Fibroblast of upper back skin (primary cell): ENCODE data around the gene GPR183.
"Not testable (repeated sequence)": the region's sequence is repeated elsewhere in the genome, so short reads cannot be mapped to it uniquely, and the experiment has no call there.

ENCODE experiments used
- DNase-seq: peaks from one replicate; pipeline ENCODE4 v3.0.0-alpha.2; 2013

Gene GPR183

DNA sequence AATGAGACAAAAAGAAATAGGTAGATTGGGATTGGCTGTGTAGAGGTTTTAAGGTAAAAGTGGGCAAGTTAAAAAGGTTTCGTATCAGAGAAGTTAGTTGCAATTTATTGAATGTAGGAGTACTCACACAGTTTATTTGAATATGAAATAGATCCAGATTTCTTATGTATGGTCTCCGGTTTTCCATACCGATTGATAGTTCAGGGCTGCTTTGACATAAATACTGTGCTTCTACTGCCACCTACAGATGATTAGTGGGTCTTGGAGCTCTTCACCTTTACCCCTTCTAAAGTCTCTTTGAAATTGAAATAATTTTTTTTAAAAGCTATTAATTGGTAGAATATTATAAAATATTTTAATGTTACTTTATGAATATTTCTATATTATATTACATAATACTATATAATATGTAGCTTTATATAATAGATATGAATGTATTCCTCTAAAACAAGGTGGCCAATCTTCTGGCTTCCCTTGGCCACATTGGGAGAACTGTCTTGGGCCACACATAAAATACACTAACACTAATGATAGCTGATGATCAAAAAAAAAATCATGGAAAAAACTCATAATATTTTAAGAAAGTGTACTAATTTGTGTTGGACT, 41.3 kb downstream of the GPR183 start:
- peak; percentile 64 for DNase-seq

DNA sequence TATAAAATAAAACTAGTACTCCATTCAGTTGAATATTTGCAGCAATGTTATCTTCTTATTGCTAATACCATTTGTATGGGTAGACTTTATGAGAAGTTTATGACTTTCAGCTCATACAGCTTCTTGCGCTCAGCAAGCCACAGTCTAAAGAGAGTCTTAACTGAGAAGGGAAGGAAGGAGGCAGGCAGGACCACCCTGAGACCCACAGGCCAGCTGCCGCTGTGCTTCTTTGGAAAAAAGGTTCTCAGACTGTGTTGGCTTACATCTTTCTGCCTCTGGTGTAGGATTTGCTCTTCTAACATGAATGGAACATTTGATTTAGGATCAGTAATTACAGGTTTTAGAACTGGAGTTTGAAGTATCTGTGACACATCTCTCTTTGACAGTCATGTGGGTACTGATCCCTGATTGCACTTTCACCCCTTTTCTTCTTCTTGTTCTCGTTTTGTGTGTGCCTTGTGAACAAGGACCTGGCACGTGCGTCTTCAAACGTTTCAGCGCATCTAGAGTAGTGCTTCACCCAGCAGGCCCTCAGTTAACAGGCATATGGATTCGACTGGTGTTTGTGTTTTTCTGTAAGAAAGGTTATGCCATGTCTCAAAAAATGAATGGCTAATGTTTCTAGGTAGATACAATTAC, 41.9 kb downstream of the GPR183 start:
- no peak for DNase-seq

DNA sequence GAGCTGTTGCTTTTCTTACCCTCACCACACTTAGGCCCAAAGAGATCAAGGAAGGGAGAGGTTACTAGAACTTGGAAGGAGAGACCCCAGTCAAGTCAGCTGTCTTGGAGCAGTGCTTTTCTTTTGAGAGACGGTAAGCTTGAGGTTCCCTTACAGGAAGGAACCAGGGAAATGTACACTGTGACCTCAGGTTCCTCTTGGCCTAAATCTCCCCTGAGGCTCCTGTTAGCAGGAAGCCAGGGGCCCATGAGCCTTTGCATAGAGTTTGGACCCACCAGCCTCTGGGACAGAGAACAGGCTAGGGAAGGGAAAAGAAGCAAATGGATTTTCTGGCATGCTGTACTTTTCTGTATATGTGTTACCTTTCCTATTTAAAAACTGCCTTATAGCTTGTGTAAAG, 43.1 kb downstream of the GPR183 start:
- DNase-seq = no peak

DNA sequence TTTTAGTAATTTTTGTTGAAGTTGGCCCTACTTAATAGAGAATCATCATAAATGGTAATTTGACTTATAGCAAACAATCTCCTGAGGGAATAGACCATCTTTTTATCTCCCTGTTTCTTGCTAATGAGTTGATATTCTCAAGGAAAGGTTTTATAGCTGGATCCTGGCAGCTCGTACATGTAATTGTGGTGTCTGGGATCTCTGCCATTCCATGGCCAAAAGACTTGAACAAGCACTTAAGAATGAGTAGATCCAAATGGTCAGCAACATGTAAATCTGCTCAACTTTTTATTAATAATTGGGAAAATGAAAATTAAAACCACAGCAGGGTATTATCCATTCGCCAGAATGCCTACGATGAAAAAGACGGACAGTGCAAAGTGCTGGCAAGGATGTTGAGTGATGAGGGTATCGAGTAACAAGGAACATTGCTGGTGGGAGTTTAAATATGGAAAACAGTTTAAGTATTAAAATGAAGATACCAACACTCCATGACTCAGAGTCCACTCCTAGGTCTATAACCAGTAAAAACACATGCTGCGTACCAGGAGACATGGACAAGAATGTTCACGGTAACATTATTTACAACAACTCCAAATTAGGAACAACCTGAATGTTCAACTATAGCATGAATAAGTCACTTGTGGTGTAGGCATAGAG, 43.9 kb downstream of the GPR183 start:
- no peak for DNase-seq

DNA sequence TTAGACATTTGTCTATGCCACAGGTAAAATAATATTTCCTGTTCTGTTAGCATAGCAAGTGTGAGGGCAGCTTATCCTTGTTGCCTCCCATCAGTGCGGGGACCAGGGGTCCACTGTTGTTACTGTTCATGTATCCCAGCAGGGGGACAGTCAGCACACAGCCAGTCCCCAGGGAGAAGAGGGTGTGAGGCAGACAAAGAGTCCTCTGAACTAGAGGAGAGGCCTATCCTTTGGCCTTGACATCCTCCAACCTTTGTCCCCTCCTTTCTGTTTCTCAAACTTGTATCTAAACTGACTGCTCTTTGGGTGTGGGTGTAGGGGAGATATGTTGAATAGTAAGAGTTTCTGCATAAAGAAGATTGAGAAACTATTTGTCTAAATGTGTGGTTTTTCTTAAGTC, 46.1 kb downstream of the GPR183 start:
- DNase-seq = no peak

DNA sequence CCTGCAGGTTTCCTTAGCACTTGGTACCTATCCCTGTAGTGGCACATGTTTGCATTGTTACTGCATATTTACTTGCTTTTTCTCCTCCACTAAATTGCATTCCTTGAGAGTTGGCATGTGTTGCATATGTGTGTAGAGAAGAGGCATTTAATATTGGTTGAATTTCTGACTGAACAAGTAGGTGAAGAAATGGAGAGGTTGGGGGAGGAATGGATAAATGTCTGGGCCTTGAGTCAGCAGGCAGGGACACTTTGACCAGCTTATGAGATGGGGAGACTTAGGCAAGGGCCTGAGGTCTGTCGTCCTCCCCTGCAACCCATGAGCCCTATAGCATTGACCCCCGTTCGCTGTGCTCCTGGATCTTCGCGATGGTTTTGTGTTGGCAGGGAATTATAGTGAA, 47.0 kb downstream of the GPR183 start:
- peak; percentile 15 for DNase-seq

DNA sequence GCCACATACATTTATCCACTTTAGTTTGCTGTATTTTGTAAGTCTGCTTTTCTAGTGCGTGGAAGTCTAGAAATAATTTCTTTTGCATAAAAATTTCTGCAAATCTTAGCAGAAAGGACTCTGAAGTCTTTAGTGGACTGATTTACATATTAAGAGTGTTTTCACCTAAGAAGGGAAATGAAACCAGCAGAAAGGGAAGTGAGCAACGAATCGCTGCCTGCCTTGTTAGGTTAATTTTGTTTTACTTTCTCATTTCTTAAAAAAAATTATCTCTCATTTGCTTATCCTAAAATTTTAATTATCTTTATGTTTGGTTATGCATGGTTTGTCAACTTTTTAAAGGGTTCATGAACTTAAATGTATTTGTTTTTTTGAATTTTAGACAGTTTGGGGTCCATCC, 48.3 kb downstream of the GPR183 start:
- no peak for DNase-seq

DNA sequence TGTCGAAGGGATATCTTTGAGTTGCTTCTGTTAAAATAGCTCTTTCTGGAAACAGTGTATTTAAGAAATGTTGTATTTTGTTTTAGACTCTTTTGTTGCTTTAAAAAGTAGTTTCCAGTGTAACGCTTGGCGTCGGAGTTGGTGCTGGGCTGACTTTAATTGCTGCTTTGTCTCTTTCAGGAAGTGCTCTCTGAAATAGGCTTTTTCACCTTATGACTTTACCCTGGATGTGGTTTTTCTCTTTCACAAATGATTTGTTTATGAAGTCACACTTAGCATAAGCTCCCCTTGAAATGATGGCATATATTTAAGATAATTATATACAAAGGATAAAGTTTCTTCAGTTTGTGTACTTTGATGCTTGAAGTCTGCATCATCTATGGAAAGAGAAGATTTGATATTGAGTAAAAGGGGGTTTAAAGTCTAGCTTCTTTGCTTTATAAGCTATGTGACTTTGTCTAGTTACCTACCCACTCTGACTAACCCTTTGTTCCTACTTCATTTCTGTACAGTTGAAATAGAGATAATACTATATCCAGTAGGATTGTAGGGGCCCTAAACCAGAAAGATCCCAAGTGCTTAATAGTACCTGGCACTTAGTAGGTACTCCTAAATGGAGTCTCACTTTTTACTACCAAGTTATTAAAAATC, 48.9 kb downstream of the GPR183 start, which contains the start of gene GPR18:
GPR18 (minus strand) TSS at position 170 of the 651 bp plus-strand sequence. CDS start 2,507 bp downstream, outside the sequence.
- DNase-seq = no peak

DNA sequence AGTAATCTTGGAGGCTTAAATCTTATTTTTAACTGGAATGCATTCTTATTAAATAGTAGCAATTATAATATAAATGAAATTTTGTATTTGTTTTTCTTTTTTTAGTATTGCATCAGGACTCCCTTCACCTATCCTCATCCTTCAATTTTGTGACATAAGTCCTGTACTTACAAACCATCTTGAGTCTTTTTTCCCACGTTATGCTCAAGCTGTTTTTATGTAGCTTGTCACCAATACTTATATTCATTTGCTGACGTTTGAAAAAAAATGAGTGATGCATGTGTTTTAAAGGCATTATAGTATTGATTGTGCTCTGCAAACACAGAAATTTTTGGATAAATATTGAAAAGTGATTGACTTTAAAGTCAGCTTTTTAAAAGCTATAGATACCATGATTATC, 49.9 kb downstream of the GPR183 start:
- no peak for DNase-seq

DNA sequence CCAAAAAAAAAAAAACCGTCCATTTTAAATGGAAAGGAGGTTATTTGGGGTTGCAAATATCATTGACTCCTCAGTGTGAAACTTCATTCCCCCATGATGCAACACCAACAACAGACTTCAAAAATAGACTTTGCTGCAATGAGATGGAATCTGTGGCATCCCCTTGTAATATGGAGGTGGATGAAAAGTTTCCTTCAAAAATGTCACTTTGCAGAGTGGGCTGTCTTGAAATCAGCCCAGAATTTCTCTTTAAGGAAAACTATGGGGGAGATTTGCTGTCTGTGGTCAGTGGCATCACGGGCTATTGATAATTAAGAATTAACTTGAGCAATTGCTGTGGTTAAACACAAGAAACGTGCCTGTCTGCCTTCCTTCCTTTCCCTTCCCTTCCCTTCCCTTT, 50.5 kb downstream of the GPR183 start:
- DNase-seq = peak; percentile 83

DNA sequence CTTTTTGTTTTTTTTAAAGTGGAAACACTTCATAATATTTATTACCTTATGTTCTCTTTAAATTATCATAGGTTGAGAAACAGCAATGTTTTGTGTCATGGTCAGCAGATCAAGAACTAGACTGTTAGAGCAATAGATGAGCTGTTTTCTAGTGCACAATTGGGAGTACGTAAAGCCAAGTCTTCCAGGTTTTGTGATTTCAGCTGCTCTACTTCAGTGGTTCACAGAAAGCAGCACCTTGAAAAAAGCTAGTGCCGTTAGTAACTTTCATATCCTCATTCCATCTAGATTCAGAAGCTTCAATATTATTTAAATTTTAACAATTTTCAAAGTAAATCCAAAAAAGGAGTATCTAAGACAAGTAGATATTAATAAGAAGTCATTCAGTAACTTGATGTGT, 50.9 kb downstream of the GPR183 start:
- DNase-seq = no peak

DNA sequence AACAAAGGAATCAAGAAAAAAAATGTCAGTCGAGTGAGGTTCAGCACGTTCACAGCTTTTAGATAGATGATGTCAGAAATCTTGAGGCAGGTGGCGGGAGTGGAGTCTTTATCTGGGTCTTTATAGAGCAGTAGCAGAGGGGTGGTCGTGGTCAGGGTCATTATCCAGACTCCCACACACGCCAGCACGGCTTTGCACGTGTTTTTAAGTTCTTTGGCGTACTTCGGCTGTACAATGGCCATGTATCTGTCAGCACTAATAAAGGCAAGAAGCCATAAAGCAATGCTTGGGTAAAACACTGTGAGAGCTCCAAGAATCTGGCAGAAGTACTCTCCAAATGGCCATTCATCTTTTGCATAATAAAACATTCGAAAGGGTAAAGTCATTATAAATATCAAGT, 51.9 kb downstream of the GPR183 start:
- DNase-seq = no peak

DNA sequence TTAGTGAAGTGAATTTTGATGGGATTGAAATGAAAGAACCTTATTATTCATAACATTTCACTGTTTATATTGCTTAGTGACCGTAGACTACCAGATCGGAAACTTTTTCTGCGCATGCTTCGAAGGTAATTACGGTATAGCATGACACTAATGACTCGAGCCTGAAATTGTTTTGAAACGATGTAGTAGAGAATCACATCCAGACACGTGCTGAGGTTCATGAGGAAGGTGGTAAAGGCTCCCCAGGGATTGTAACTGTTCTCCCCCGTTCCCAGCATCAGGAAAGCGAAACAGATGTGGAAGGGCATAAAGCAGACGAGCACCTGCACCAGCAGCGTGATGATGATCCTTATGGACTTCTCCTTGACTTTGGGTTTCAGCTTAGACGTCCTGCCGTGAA, 52.4 kb downstream of the GPR183 start:
- DNase-seq = peak; percentile 24

DNA sequence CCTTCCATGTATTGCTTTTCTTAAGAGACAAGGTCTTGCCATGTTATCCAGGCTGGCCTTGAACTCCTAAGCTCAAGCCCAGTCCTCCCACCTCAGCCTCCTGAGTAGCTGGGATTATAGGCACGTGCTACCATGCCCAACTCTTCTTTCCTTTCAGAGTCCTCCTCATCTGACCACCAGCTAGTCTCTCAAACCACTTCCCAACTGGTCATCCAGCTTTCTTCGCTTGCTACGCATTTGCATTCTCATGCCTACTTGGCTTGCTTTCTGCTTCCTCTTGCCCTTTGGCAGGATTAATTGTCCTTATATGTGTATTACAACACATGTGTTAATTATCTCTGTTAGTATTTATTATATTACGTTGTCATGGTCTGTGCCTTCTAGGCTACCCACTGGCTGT, 55.3 kb downstream of the GPR183 start:
- no peak for DNase-seq

DNA sequence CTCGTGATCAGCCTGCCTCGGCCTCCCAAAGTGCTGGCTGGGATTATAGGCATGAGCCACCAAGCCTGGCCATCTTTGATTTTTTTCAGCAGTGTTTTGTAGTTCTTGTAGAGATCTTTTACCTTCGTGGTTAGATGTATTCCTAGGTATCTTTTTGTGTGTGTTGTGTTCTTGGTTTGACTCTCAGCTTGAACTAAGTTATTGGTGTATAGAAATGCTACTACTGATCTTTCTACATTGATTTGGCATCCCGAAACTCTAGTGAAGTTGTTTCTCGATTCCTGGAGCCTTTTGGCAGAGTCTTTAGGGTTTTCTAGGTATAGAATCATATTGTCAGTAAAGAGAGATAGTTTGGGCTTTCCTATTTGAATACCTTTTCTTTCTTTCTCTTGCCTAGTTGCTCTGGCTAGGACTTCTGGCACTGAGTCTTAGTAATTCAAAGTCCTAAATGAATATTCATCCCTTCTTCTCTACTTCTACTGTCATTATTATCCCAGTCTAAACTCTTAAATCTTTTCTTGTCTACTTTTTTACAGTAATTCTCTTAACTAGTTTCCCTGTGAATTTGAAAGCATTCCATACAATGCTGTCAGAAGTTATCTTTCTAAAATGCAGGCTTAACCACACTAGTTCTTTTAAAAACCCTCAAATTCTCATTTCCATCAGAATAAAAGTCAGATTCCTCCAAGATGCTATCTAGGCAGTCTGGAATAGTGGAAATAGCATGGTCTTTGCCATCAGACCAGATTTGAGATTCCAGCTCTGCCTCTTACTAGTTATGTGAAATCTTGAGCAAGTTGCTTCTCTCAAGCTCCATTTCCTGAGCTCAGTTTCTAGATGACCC, 56.0 kb downstream of the GPR183 start:
- no peak for DNase-seq

DNA sequence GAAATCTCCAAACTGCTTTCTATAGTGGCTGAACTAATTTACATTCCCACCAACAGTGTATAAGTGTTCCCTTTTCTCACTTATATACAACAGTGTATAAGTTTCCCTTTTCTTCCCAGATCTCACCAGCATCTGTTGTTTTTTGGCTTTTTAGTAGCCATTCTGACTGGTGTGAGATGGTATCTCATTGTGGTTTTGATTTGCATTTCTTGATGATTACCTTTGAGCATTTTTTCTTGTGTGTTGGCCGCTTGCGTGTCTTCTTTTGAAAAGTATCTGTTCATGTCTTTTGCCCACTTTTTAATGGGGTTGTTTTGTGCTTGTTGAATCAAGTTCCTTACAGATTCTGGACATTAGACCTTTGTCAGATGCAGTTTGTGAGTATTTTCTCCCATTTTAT, 57.6 kb downstream of the GPR183 start:
- DNase-seq = not testable (repeated sequence)

DNA sequence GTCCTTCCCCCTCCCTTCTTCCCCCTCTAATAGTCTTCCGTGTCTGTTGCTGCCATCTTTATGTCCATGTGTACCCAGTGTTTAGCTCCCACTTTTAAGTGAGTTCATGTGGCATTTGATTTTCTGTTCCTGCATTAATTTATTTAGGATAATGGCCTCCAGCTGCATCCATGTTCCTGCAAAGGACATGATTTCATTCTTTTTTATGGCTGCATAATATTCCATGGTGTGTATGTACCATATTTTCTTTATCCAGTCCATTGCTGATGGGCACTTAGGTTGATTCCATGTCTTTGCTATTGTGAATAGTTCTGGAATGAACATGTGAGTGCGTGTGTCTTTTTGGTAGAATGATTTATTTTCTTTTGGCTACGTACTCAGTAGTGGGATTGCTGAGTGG, 58.0 kb downstream of the GPR183 start:
- not testable (repeated sequence) for DNase-seq

DNA sequence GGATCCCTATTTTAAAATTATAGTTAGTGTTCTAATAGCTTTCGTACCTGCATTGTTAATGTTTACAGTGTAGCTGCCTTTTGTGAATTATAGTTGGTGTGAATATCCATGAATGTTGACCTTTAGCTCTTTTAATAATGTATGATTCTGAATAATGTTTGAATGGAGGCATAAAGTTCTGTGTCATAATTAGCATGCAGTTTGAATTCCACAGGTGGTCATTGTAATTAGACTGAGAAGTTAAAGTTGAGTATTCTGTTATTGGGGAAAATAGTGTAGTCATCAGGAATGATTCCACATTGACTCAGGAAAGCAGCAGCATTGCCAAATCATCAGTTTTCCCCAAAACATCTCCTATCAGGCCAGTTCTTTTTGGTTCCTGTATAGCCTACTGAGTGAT, 61.1 kb downstream of the GPR183 start:
- no peak for DNase-seq
